ENCODE measurements around the gene RNF144A.
A peak's percentile ranks its signal among the peaks of the same experiment; 100 is the strongest.

RNF144A gene

DNA sequence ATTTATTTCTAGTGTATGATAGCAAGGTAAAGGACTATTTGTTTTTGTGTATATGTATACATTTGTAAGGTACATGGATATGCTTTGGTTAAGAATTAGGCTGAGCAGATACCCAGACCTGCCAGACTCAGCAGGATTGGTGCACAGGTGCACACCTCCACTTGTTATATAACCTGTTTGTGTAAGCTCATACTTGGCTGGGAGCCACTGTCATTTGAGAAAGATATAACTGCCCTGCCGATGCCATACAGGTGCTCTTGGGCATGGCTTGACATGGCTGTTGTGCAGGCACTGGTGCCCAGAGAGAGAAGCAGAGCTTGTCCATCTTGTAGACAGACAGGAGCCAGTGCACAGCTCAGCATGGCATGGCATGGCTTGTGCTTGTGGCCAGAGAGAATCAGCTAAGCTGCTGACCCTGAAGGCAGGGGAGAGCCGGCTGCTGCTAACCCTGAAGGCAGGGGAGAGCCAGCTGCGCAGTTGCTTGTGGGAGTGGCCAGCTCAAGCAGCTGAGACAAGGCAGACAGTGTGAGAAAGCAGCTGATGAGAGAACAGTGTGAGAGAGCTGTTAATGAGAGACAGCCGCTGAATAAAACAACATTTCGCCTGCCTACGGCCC lies 136.5 kb downstream of the RNF144A start:
- peak; percentile 91 for DNase-seq

DNA sequence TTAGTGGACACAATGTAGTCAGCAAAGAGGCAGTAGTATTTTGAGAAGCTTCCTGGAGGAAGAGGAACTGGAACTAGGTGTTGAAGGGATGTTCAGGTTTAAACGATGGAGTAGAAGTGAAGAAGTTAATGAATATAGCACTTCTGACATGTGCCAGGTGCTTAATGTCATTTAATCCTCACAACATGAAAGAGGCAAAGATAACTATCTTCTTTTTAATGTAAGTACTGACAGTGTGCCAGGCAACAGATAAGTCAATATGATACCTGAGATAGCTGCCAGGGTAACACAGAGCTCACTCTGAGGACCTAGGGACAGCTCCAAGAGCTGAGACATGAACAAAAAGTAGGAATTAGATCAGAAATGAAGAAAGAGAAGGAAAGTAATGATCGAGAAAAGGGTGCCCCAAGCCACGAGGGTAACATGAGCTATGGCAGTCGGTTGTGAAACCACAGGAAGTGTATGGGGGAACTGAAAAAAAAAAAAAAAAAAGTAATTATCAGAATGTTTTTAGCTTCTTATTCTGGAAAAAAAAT lies 140.7 kb downstream of the RNF144A start:
- DNase-seq = peak; percentile 63

DNA sequence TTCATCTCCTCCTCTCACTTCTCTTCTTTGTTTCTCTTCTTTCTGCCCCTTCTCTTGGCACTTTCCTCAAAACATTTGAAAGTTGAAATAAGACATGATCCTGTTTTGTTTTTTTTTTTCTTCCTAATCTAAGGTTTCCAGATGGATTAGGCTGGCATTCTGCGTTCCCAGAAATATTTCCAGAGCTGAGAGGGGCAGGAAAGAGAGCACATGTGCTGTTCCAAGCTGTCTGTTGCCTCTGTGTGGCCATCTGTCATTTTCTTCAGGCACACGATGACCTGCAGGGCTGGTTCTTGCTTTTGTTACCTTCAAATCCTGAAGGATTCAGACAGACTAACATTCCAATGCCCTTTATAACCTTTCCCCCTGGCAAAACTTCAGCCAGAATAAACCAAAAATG lies 142.9 kb downstream of the RNF144A start:
- no peak for DNase-seq

DNA sequence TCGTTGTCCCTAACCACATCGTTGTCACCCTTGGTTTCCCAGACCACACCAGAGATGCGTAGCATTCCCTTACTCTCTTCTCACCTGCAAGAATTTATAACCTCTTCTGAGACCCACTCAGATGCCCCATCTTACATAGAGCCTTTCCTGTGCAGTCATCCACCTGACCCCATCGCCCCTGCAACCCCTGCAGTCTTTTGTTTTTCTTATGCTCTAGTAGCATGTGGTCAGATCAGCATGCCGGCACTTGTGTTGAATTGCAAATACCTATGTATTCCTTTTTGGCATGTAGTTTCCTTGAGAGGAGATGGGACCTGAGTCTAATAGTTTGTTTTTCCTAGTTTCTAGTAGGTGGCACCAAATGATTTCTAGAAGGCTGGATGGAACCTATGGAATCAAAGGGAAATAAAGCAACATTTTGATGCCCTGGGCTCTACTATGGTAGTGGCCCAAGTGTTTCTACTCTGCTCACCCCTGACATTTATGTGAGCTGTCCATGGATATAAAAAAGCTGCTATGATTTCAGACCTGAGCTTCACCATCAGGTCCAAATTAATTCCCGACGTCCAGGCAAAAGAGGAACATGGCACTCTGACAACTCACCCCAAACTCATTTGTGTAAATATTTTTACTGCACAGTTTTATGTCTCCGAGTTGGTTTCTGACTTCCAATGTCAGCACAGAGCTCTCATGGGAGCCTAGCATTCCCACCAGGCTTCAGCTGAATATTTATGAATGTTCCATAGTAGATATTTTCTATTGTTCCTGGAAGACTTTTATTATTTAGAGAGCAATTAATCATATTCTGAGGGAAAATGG lies 143.6 kb downstream of the RNF144A start:
- no peak for DNase-seq

DNA sequence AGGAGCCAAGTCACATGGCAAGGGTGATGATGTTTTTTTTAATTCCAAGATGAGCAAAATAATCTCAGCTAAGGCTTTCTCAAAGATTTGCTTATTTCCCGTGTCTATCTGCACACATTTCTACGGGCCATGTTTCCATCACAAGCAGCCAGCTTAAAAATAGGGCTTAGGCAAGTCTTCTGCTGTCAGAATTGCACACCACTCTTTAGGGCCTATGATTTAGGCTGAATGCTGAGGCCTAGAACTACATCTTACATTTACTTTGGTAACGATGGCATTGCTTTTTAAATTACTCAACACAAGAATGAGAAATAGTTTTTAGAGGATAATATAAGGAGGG lies 144.2 kb downstream of the RNF144A start:
- DNase-seq = no peak

DNA sequence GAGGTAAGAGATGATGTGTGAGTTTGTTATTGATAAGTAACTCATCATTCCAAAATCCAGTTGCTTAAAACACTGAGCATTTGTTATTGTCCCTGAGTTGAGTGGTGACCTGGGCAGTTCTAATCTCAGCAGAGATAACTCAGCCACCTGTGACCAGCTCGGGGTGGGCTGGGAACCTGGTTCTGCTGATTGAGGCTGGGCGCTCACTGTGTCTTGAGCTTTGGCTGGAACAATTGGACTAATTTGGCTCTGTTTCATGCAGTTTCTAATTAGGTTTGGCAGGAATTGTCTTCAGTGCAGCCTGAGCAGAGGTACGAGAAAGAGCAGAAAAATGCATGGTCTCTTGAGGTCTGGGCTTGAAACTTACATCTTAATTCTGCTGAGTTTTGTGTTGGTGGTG lies 144.7 kb downstream of the RNF144A start:
- DNase-seq = no peak

DNA sequence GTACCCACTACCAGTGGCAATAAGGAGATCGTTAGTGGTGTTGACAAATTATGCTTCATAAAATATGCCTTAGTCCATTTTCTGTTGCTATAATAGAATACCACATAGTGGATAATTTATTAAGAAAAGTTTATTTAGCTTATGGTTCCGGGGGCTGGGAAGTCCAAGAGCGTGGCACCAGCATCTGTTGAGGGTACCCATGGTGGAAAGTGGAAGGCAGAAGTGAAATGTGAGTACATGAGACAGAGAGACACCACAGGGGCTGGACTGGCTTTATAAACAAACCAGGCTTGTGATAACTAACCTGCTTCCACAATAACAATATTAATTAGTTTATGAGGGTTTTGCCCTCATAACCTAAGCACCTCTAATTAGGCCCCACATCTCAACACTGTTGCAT lies 146.6 kb downstream of the RNF144A start:
- DNase-seq = no peak

DNA sequence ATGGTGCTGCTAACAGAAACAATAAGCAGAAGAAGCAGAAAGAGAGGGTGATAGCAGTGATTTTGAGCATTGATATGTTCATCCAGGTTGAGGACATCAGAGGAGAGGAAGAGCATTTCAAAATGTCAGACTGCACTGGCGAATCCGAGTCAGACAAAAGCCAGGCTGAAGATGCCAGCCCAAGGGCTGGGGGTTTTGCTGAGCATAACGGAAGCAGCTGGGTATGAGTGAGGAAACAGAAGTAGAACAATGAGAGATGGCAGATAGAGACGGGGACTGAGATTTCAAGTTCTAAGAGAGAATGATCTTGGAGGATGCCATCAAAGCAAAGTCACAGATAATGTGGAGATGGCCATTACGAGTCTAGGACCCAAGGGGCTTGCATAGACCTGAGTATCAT lies 151.2 kb downstream of the RNF144A start:
- DNase-seq = no peak

DNA sequence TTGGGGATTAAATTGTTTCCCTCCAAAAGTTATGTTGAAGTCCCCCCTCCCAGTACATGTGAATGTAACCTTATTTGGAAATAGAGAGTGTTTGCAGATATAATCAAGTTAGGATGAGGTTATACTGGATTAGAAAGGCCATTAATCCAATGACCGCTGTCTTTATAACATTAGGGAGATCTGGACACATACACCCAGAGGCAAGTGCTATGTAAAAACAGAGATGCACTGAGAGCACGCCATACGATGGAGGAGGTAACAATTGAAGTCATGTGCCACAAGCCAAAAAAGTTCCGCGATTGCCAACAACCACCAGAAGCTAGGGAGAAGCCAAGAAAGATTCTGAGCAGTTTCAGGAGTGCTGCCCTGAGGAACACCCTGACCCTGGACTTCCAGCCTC lies 153.3 kb downstream of the RNF144A start:
- no peak for DNase-seq

DNA sequence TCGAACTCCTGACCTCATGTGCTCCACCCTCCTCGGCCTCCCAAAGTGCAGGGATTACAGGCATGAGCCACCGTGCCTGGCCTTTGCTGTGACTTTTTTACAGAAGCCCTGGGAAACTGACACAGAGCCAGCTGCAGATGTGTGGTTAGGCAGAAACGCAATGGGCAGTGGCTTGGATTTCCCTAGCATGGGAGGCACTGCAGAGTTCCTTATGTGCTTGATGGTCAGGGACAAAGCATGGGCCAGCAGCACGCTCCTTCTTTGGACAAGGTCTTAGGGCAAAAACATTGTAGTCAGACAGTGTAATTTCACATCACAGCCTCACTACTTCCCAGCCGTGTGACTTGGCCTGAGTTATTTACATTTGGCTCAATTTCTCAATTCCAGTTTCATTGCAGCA lies 153.9 kb downstream of the RNF144A start:
- DNase-seq = no peak

DNA sequence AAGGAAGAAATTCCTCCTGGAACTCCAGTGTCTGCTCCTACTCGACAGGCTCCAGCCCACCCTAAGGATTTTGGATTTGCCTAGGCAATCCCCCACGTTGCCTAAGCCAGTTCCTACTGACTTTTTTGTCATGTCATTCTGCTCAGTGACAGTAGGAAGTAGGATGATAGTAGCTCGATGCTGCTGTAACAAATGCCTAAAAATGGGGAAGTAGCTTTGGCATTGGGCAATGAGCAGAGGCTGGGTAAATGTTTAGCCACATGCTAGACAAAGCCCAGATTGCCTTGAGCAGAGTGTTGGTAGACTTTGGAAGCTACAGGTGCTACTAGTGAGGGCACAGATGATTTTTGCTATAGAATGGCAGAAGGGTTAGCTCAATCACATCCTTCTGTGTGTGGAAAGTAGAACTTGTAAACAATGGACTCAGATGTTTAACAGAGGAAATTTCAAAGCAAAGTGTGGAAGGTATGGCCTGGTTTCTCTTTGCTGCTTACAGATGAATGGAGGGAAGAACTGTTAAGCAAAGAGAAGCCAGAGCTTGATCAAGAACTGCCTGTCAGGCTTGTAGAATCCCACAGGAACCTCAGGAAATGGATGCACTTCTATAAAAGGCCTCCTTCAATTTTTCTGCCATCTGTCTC lies 154.8 kb downstream of the RNF144A start:
- no peak for DNase-seq

DNA sequence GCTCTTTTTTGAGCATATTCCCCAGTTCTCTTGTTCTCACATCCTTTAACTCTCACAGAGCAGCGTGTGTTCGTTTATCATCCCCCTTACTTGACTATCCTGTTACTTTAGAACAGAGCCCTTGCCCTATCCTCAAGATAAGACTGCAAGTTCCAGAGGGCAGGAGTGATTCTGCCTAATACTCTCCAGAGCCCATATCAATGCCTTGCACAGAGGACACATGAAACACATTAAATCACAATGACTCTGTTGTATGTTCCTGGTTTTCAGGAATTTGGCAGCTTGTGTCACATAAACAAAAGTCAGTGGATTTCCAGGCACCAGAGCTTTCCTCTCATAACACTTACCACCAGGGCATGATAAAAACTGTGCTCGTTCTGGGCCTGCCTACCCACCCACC lies 156.7 kb downstream of the RNF144A start:
- no peak for DNase-seq

DNA sequence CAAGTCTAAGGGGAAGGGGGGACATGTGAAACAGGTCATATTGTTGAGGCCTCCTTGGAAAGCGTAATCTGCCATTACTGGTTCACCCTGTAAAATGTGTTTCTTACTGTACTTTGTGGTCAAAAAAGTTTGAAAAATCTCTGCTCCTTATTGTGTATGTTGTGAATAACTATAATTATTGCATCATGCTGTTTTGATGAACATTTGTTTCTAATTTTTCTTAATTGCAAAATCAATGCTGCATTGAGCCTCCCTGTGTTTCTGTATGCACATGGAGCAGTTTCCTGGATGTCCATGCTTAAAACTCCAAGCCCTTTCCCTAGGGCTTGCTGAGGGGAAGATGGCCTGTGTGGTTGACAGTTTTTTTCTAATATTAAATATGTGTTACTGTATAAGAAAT lies 158.6 kb downstream of the RNF144A start:
- DNase-seq = no peak

DNA sequence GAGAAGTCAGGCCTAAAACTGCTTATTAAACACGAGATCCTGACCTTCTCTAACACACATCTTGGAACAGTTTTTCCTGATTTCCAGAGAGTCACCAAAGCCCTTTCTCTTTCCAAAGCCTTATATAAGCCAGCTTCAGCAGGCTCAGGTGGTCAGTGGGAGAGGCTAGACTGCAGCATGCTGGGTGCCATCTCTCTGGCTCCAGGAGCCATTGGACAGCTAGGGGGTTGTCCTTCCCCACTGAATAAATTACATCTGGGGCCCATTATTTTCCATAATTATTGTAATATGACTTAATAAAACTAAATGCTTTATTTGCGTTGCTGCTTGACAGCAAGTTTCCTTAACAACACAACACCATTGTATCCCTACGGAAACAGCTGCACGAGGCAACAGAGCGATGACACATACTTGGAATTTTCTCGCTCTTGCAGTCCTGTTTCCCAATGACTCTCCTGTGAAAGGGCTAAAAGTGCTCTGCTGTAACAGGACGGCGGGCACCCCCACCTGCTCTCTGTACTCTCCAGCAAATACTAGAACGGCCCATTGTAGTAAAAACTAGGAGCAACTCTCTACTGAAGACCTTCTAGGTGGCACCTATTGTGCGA lies 160.6 kb downstream of the RNF144A start:
- no peak for DNase-seq

DNA sequence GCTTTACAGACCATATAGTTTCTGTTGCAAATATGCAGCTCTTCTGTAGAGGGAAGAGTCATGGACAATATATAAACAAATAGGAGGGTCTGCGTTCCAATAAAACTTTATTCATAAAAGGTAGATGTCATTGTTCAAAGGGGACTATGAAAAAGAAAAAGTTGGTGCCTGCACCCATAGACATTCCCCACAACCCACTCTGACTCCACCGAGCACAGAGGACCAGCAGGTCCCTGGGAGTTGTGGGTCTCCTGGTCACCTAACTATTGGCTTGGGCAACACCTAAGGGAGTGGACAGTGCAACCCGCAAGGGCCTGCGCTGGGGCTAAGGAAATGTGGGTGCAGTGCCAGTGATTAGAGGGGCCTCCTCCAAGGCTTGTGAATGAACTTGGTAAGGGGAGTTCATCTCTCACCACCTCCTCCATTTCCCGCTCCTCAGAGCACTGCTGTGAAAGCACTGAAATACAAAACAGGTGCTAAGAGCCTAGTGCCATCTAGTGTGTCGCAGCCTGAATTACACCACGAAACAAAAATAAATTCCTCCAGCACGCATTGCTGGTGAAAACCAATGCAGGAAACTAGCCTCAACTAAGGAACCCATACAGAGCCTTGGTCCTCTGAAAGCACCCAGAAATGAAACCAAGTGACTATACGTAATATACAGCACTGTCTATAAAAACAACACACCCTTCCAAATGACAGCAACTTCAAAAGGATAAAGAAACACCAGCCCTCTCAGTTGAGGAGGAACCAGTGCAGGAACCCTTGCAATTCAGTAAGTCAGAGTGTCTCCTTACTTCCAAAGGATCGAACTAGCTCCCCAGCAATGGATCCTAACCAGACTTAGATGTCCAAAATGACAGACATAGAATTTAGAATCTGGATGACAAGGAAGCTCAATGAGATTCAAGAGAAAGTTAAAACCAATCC lies 166.6 kb downstream of the RNF144A start:
- DNase-seq = no peak

DNA sequence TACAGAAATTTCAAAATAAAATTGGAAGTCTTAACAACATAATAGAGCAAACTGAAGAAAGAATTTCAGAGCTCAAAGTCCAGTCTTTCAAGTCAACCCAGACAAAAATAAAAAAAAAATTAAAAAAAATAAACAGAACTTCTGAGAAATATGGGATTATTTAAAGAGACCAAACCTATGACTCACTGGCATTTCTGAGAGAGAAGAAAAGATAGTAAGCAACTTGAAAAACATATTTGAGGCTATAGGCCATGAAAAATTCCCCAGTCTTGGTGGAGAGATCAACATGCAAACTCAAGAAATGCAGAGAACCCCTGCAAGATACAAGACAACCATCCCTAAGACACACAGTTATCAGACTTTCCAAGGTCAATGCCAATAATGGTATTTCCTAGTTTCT lies 167.4 kb downstream of the RNF144A start:
- no peak for DNase-seq

DNA sequence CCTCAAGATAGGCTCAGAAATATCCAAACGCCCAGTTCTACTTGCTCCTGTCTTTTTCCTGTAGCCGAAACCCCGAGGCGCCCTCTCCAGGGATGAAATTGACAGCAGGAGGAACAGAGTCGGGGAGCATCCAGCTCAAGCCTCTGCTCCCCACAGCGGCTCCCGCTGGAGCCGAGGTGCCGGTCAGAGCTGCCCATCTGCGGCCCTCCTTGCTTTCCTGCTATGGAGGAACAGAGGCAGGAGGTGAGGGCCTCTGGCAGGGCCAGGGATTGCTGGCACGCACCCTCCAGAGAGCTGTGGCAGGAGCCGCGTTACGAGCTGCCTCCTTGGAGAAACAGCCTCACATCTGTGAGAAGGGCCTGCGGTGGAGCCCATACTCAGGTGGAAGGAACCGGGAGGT lies 172.1 kb downstream of the RNF144A start:
- no peak for DNase-seq

DNA sequence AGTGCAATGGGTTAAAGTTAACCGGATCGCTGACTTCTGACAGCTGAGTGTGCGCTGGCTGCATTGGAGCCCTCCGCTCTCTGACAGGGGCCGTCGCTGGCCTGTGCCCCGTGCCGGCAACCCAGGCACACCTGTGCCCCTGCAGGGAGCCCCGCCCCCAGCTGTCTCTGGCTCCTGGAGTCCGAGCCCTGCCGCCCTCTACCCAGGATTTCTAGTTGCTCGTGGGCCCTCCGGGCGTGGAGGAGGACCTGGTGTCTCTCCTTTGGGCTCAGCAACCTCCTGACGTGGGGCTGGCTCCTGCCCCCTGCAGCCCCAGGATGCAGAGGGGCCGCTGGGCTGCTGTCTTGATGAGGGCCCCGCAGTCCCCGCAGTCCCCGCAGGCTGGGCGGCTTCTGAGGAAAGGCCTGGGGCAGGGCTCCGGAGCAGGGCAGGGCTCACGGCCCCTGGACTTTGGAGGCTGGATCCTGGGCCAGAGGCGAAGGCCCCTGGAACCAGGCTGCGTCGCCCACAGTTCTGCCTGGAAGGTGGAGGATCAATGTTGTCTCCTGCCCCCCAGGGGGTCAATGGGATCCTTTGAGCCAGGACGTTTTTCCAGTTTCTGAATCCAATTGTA lies 172.8 kb downstream of the RNF144A start:
- no peak for DNase-seq

DNA sequence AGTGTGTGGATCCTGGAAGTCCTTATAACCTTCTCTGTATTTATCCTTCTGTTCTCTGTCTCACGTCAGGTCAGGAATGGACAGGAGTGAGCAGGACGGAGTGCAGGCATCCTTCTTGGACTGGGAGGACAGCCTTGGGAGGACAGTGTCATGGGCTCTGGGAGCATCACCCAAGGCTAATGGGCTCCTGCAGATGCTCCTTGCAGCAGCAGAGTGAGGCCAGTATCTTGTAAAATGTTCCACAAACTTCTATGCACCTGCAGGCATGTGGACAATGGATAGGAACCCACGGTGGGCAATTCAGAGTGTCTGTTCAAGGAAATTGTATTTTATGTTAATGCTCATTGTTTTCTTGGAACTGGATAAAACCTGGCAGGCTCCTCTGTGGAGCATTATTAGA lies 176.2 kb downstream of the RNF144A start:
- no peak for DNase-seq
